HEK293 (cell line): ENCODE measurements around the gene ALDH2.

Experiments
- CTCF ChIP-seq: fragments of 450-650 bp; formaldehyde crosslinking; IDR thresholded peaks from 2 replicates; pipeline ENCODE4 v1.5.1; 2016; ENCODE audit warnings: missing biosample characterization, missing genetic modification characterization
- KLF10 ChIP-seq: fragments of 450-650 bp; IDR thresholded peaks from 2 replicates; pipeline ENCODE4 v1.5.1; 2018; ENCODE audit warnings: missing biosample characterization, mild to moderate bottlenecking, missing genetic modification characterization
- REPIN1 ChIP-seq: fragments of 450-650 bp; formaldehyde crosslinking; IDR thresholded peaks from 2 replicates; pipeline ENCODE4 v1.5.1; 2017; ENCODE audit warnings: missing biosample characterization, missing genetic modification characterization, low read depth
- ZBTB48 ChIP-seq: fragments of 450-650 bp; formaldehyde crosslinking; IDR thresholded peaks from 2 replicates; pipeline ENCODE4 v1.5.1; 2016; ENCODE audit warnings: missing biosample characterization, missing genetic modification characterization
- ZNF184 ChIP-seq: fragments of 450-650 bp; IDR thresholded peaks from 2 replicates; pipeline ENCODE4 v1.5.1; 2018; ENCODE audit warnings: missing biosample characterization, mild to moderate bottlenecking, missing genetic modification characterization
- ZNF292 ChIP-seq: fragments of 450-650 bp; formaldehyde crosslinking; IDR thresholded peaks from 2 replicates; pipeline ENCODE4 v1.5.1; 2016; ENCODE audit warnings: low read depth, missing biosample characterization, missing genetic modification characterization, borderline replicate concordance
- ZNF473 ChIP-seq: fragments of 450-650 bp; formaldehyde crosslinking; IDR thresholded peaks from 2 replicates; pipeline ENCODE4 v1.5.1; 2017; ENCODE audit warnings: missing biosample characterization, missing genetic modification characterization
- ZNF623 ChIP-seq: fragments of 450-650 bp; formaldehyde crosslinking; IDR thresholded peaks from 2 replicates; pipeline ENCODE4 v1.5.1; 2016; ENCODE audit warnings: missing biosample characterization, missing genetic modification characterization
- ZNF677 ChIP-seq: fragments of 450-650 bp; IDR thresholded peaks from 2 replicates; pipeline ENCODE4 v1.5.0; 2018; ENCODE audit warnings: missing biosample characterization, mild to moderate bottlenecking, missing genetic modification characterization, moderate library complexity
- TF ChIP-seq, protein P1 (sequence below): fragments of 450-650 bp; formaldehyde crosslinking; IDR thresholded peaks from 2 replicates; pipeline ENCODE4 v1.5.1; 2016; ENCODE audit warnings: missing biosample characterization, missing genetic modification characterization
- TF ChIP-seq, protein P2 (sequence below): fragments of 450-650 bp; formaldehyde crosslinking; IDR thresholded peaks from 2 replicates; pipeline ENCODE4 v1.5.1; 2016; ENCODE audit warnings: missing biosample characterization, missing genetic modification characterization
- TF ChIP-seq, protein P3 (sequence below): fragments of 450-650 bp; formaldehyde crosslinking; IDR thresholded peaks from 2 replicates; pipeline ENCODE4; 2016; ENCODE audit warnings: missing biosample characterization, missing genetic modification characterization

GRCh38 chr12:111789779-111790178 is 23.0 kb downstream of the ALDH2 start:
- TF ChIP-seq, protein P1, sequence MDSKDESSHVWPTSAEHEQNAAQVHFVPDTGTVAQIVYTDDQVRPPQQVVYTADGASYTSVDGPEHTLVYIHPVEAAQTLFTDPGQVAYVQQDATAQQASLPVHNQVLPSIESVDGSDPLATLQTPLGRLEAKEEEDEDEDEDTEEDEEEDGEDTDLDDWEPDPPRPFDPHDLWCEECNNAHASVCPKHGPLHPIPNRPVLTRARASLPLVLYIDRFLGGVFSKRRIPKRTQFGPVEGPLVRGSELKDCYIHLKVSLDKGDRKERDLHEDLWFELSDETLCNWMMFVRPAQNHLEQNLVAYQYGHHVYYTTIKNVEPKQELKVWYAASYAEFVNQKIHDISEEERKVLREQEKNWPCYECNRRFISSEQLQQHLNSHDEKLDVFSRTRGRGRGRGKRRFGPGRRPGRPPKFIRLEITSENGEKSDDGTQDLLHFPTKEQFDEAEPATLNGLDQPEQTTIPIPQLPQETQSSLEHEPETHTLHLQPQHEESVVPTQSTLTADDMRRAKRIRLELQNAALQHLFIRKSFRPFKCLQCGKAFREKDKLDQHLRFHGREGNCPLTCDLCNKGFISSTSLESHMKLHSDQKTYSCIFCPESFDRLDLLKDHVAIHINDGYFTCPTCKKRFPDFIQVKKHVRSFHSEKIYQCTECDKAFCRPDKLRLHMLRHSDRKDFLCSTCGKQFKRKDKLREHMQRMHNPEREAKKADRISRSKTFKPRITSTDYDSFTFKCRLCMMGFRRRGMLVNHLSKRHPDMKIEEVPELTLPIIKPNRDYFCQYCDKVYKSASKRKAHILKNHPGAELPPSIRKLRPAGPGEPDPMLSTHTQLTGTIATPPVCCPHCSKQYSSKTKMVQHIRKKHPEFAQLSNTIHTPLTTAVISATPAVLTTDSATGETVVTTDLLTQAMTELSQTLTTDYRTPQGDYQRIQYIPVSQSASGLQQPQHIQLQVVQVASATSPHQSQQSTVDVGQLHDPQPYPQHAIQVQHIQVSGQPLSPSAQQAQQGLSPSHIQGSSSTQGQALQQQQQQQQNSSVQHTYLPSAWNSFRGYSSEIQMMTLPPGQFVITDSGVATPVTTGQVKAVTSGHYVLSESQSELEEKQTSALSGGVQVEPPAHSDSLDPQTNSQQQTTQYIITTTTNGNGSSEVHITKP (tag by site-specific recombination), result no peak
- TF ChIP-seq ZNF473 (tag by site-specific recombination) (no peak), ZNF623 (tag by site-specific recombination) (no peak), ZNF184 (tag by site-specific recombination) (no peak), CTCF (tag by site-specific recombination) (no peak), KLF10 (tag by site-specific recombination) (no peak), ZBTB48 (tag by site-specific recombination) (no peak), ZNF292 (no peak), REPIN1 (no peak), ZNF677 (tag by site-specific recombination) (no peak)
- TF ChIP-seq, protein P2, sequence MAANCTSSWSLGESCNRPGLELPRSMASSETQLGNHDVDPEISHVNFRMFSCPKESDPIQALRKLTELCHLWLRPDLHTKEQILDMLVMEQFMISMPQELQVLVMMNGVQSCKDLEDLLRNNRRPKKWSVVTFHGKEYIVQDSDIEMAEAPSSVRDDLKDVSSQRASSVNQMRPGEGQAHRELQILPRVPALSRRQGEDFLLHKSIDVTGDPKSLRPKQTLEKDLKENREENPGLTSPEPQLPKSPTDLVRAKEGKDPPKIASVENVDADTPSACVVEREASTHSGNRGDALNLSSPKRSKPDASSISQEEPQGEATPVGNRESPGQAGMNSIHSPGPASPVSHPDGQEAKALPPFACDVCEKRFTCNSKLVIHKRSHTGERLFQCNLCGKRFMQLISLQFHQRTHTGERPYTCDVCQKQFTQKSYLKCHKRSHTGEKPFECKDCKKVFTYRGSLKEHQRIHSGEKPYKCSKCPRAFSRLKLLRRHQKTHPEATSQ (tag by site-specific recombination), result no peak
- TF ChIP-seq, protein P3, sequence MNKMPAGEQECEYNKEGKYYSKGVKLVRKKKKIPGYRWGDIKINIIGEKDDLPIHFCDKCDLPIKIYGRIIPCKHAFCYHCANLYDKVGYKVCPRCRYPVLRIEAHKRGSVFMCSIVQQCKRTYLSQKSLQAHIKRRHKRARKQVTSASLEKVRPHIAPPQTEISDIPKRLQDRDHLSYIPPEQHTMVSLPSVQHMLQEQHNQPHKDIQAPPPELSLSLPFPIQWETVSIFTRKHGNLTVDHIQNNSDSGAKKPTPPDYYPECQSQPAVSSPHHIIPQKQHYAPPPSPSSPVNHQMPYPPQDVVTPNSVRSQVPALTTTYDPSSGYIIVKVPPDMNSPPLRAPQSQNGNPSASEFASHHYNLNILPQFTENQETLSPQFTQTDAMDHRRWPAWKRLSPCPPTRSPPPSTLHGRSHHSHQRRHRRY (tag by site-specific recombination), result no peak
